ENCODE data around the gene SLC22A4. TPM values are rescaled to one million over a fixed set of nuclear protein-coding genes. Genes with fewer than 3 reads are reported as not detected.
A peak's percentile ranks its signal among the peaks of the same experiment; 100 is the strongest.

SLC22A4 gene
- total and polyA plus RNA-seq, 2 of the 8 experiments (the other 6 are each of a cell fraction or from before 2014, with no cell fraction given): 0.45 to 0.60 TPM

DNA sequence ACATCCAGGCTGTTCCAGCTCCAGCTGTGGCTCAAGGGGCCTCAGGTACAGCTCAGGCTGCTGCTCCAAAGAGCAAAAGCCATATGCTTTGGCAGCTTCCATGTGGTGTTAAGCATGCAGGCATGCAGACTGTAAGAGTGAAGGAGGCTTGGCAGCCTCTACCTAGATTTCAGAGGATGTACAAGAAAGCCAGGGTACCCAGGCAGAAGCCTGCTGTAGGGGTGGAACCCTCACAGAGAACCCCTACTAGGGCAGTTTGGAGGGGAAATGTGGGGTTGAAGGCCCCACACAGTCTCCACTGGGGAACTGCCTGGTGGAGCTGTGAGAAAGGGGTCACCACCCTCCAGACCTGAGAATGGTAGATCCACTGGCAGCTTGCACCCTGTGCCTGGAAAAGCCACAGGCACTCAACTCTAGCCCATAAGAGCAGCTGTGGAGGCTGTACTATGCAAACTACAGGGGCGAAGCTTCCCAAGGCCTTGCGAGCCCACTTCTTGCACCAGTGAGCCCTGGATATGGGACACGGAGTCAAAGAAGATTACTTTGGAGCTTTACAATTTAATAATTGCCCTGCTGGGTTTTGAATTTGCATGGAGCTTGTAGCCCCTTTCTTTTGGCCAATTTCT, 61.1 kb downstream of the SLC22A4 start:
- peak overlapping the region; percentile 32; the same call in 1 of the 2 replicates for H2BK12ac ChIP-seq (ENCODE audit: low read depth, low read length)
- H4K5ac ChIP-seq (ENCODE audit: insufficient read length, low read depth, low read length): peak overlapping the region; percentile 51
- H4K91ac ChIP-seq (replicated peaks; ENCODE audit: insufficient read length, low read length): peak overlapping the region; percentile 96
- H3K23me2 ChIP-seq (ENCODE audit: low read depth, low read length): no peaks in the 10 kb centered on the region
- H2AFZ ChIP-seq (ENCODE audit: low read length): peak overlapping the region; percentile 60
- peak overlapping the region; percentile 94 for H2BK120ac ChIP-seq (replicated peaks; ENCODE audit: low read depth, low read length)
- no peak overlapping the region for H3K4me2 ChIP-seq (ENCODE audit: insufficient read depth in 1 of 2, low read depth in 2 of 2, low read length in 2 of 2)
- H3K14ac ChIP-seq (ENCODE audit: insufficient read length): no peak overlapping the region
- no peak overlapping the region for H3K9ac ChIP-seq (replicated peaks in 1 of 4; ENCODE audit: extremely low read depth in 1 of 4, low read depth in 3 of 4, low read length in 3 of 4)
- no peaks in the 10 kb centered on the region for H3K79me2 ChIP-seq (ENCODE audit: control insufficient read depth in 1 of 2, insufficient read depth in 2 of 2, low read length in 2 of 2)
- H3K9me3 ChIP-seq (ENCODE audit: insufficient read depth in 2 of 2, low read depth in 1 of 2, low read length in 1 of 2): no peaks in the 10 kb centered on the region
- peaks cover 3 to 6% (median 5%) of the 10 kb centered on the region in 4 experiments; a peak in 5 of 7 replicates for H3K4me1 ChIP-seq (replicated peaks in 1 of 4; ENCODE audit: control insufficient read depth in 3 of 4, insufficient read depth in 4 of 4, low read length in 3 of 4)
- H2BK20ac ChIP-seq (ENCODE audit: low read length): peak overlapping the region; percentile 92; the same call in 1 of the 2 replicates
- H2AK5ac ChIP-seq (ENCODE audit: low read depth, low read length): no peak overlapping the region
- peak overlapping the region; percentile 47 for H3K4ac ChIP-seq (replicated peaks; ENCODE audit: insufficient read length, low read depth, low read length)
- ChIA-PET POLR2A (ENCODE audit: partially characterized antibody) (no interaction called here), CTCF (ENCODE audit: partially characterized antibody) (interaction anchor here (0.6 to 2.8 kb wide), 8 partner anchors 10 to 175 kb away, joined by 3 to 8 read pairs (median 4); partner anchors contain the start of gene SLC22A5)
- no peaks in the 10 kb centered on the region for H4K20me1 ChIP-seq (replicated peaks in 1 of 2; ENCODE audit: control insufficient read depth in 1 of 2, insufficient read depth in 2 of 2, low read length in 2 of 2)
- FAIRE-seq: no peak
- no peak overlapping the region for H4K8ac ChIP-seq (ENCODE audit: extremely low read depth, insufficient read depth, low read length)
- no peak overlapping the region; the same call in 1 of the 2 replicates for H2BK5ac ChIP-seq (ENCODE audit: low read depth, low read length)
- no peak overlapping the region for H3K27ac ChIP-seq (ENCODE audit: low read depth, low read length)
- peaks cover 0 to 3% (median 0%) of the 10 kb centered on the region in 4 experiments; a peak in 1 of 8 replicates for H3K36me3 ChIP-seq (ENCODE audit: control insufficient read depth in 2 of 4, insufficient read depth in 4 of 4, low read length in 3 of 4)
- no peaks in the 10 kb centered on the region for H3K79me1 ChIP-seq (ENCODE audit: low read depth, low read length)
- peak overlapping the region; percentile 41 for H3K18ac ChIP-seq (ENCODE audit: extremely low read depth, low read length)
- DNase-seq (ENCODE audit: low read depth in 1 of 2, low spot score in 2 of 2): no peak
- peak overlapping the region; percentile 36; the same call in 1 of the 2 replicates for H2BK15ac ChIP-seq (ENCODE audit: low read length)
- no peak overlapping the region for H3K23ac ChIP-seq (ENCODE audit: insufficient read length)
- peak overlapping the region; percentile 70 for H3K56ac ChIP-seq (replicated peaks; ENCODE audit: insufficient read length, low read depth, low read length)
- WGBS, 2 experiments (ENCODE audit: extremely low coverage in 1 of 2, insufficient coverage in 1 of 2, insufficient read length in 1 of 2, insufficient replicate concordance in 2 of 2, low coverage in 1 of 2, low lambda C conversion rate in 2 of 2, missing lambda C conversion rate in 1 of 2): 97% methylated on average over 3 of the region's 3 CpGs; no CpG with 5 or more reads in 1 of the 2 experiments
- no peak overlapping the region for H3K4me3 ChIP-seq (ENCODE audit: extremely low read depth in 1 of 4, insufficient read depth in 2 of 4, low read depth in 3 of 4, low read length in 4 of 4)
- no peaks in the 10 kb centered on the region for H3K27me3 ChIP-seq (replicated peaks in 1 of 4; ENCODE audit: control insufficient read depth in 3 of 4, extremely low read depth in 1 of 4, insufficient read depth in 3 of 4, low read length in 3 of 4)
- TF ChIP-seq RBBP5 (IDR thresholded peaks at IDR 0.05; ENCODE audit: borderline replicate concordance, low read depth, low read length) (no peak), HDAC6 (IDR thresholded peaks at IDR 0.05; ENCODE audit: low read depth, low read length) (no peak), RNF2 (IDR thresholded peaks at IDR 0.05; ENCODE audit: borderline replicate concordance, low read depth, low read length, missing control alignments, poor library complexity, severe bottlenecking) (no peak), EGR1 (IDR thresholded peaks at IDR 0.05; ENCODE audit: borderline replicate concordance, low read depth, low read length) (no peak), YY1 (IDR thresholded peaks at IDR 0.05; ENCODE audit: low read depth, low read length) (no peak), SIN3A (conservative IDR thresholded peaks at IDR 0.05 in 1 of 2, IDR thresholded peaks at IDR 0.05 in 1 of 2; ENCODE audit: low read depth in 1 of 2, low read length in 2 of 2) (no peak), TAF7 (optimal IDR thresholded peaks at IDR 0.05; ENCODE audit: borderline replicate concordance, low read depth, low read length) (no peak), NRF1 (IDR thresholded peaks at IDR 0.05; ENCODE audit: low read depth, low read length) (no peak)
- TF ChIP-seq, protein P1, sequence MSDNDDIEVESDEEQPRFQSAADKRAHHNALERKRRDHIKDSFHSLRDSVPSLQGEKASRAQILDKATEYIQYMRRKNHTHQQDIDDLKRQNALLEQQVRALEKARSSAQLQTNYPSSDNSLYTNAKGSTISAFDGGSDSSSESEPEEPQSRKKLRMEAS (IDR thresholded peaks at IDR 0.05): peak; percentile 74
- TF ChIP-seq, protein P2, sequence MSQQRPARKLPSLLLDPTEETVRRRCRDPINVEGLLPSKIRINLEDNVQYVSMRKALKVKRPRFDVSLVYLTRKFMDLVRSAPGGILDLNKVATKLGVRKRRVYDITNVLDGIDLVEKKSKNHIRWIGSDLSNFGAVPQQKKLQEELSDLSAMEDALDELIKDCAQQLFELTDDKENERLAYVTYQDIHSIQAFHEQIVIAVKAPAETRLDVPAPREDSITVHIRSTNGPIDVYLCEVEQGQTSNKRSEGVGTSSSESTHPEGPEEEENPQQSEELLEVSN (IDR thresholded peaks at IDR 0.05): peak; percentile 77

All from H1 (cell line).